WTC11 (cell line): Measurements from ENCODE around the gene TRAPPC3. TPM values are rescaled to one million over a fixed set of nuclear protein-coding genes. Genes with fewer than 3 reads are reported as not detected.
A peak's percentile ranks its signal among the peaks of the same experiment; 100 is the strongest.

Source experiments
- ATAC-seq: fragments of 200-7000 bp; cut with Tn5 transposase; 2 replicates; pipeline ENCODE4 v1.10.0; 2021; ENCODE audit warnings: mild to moderate bottlenecking, moderate library complexity
- CTCF ChIA-PET: fragments of 300-600 bp; sonication (Branson Sonifier 250); formaldehyde crosslinking; loops from one replicate; lab custom pipeline; 2021; ENCODE audit warnings: antibody characterized with exemption; lab: Charles Lee
- POLR2A ChIA-PET: fragments of 350-600 bp; sonication (Branson Sonifier 250); formaldehyde crosslinking; loops from one replicate; lab custom pipeline; 2021; ENCODE audit warnings: antibody characterized with exemption; lab: Charles Lee
- DNase-seq: peaks from one replicate; pipeline ENCODE4 v3.0.0; 2021; ENCODE audit warnings: low spot score
- H3K27ac Mint-ChIP-seq: 2 replicates; pipeline ENCODE4 v1.8.0; 2021; ENCODE audit warnings: mixed read lengths
- H3K27me3 Mint-ChIP-seq: 2 replicates; pipeline ENCODE4 v1.8.0; 2021; ENCODE audit warnings: low read depth, mild to moderate bottlenecking, moderate library complexity, mixed read lengths
- H3K36me3 Mint-ChIP-seq: 2 replicates; pipeline ENCODE4 v1.8.0; 2021; ENCODE audit warnings: mixed read lengths
- H3K4me1 Mint-ChIP-seq: 2 replicates; pipeline ENCODE4 v1.8.0; 2022; ENCODE audit warnings: mixed read lengths
- H3K4me3 Mint-ChIP-seq: 2 replicates; pipeline ENCODE4 v1.8.0; 2021; ENCODE audit warnings: mild to moderate bottlenecking, moderate library complexity, mixed read lengths
- H3K9me3 Mint-ChIP-seq: 2 replicates; pipeline ENCODE4 v1.8.0; 2021; ENCODE audit warnings: mixed read lengths
- AFF4 ChIP-seq: sonication (generic); formaldehyde crosslinking; IDR thresholded peaks from 2 replicates; pipeline ENCODE4 v1.8.1; 2023; ENCODE audit warnings: mild to moderate bottlenecking, missing genetic modification reagents, borderline replicate concordance
- ATF6 ChIP-seq: sonication (generic); formaldehyde crosslinking; IDR thresholded peaks from 2 replicates; pipeline ENCODE4 v1.8.1; 2023; ENCODE audit warnings: mild to moderate bottlenecking, missing genetic modification reagents
- CBFB ChIP-seq: sonication (generic); formaldehyde crosslinking; IDR thresholded peaks from 2 replicates; pipeline ENCODE4 v1.8.1; 2022; ENCODE audit warnings: mild to moderate bottlenecking, low read depth, missing genetic modification reagents
- E2F1 ChIP-seq: sonication (generic); formaldehyde crosslinking; IDR thresholded peaks from 2 replicates; pipeline ENCODE4 v1.8.0; 2022; ENCODE audit warnings: mild to moderate bottlenecking, missing genetic modification reagents
- EMX1 ChIP-seq: fragments of 250-450 bp; sonication (Bioruptor Pico); IDR thresholded peaks from 2 replicates; pipeline ENCODE4 v1.8.0; 2021; ENCODE audit warnings: mild to moderate bottlenecking
- FOXK1 ChIP-seq: sonication (generic); formaldehyde crosslinking; IDR thresholded peaks from 2 replicates; pipeline ENCODE4 v1.8.0; 2022; ENCODE audit warnings: mild to moderate bottlenecking, moderate library complexity, missing genetic modification reagents
- FOXP4 ChIP-seq: sonication (generic); formaldehyde crosslinking; IDR thresholded peaks from 2 replicates; pipeline ENCODE4 v1.8.0; 2022; ENCODE audit warnings: mild to moderate bottlenecking, missing genetic modification reagents
- GABPB1 ChIP-seq: sonication (generic); formaldehyde crosslinking; IDR thresholded peaks from 2 replicates; pipeline ENCODE4 v1.8.1; 2023; ENCODE audit warnings: mild to moderate bottlenecking, missing genetic modification reagents
- MYBL2 ChIP-seq: sonication (generic); formaldehyde crosslinking; IDR thresholded peaks from 2 replicates; pipeline ENCODE4 v1.8.1; 2023; ENCODE audit warnings: mild to moderate bottlenecking, moderate library complexity, missing genetic modification reagents
- NFATC4 ChIP-seq: fragments of 250-450 bp; sonication (Bioruptor Pico); IDR thresholded peaks from 2 replicates; pipeline ENCODE4 v1.9.0; 2021; ENCODE audit warnings: mild to moderate bottlenecking
- NR3C1 ChIP-seq: sonication (generic); formaldehyde crosslinking; conservative IDR thresholded peaks from 2 replicates; pipeline ENCODE4 v1.8.1; 2023; ENCODE audit warnings: low read depth, mild to moderate bottlenecking, missing genetic modification reagents
- RELA ChIP-seq: sonication (generic); formaldehyde crosslinking; IDR thresholded peaks from 2 replicates; pipeline ENCODE4 v1.8.1; 2022; ENCODE audit warnings: missing genetic modification reagents, mild to moderate bottlenecking, borderline replicate concordance
- RORB ChIP-seq: fragments of 250-450 bp; sonication (Bioruptor Pico); IDR thresholded peaks from 2 replicates; pipeline ENCODE4 v1.9.0; 2021; ENCODE audit warnings: mild to moderate bottlenecking
- SP1 ChIP-seq: sonication (generic); formaldehyde crosslinking; conservative IDR thresholded peaks from 2 replicates; pipeline ENCODE4 v1.8.1; 2022; ENCODE audit warnings: missing genetic modification reagents
- USF2 ChIP-seq: sonication (generic); formaldehyde crosslinking; IDR thresholded peaks from 2 replicates; pipeline ENCODE4 v1.8.1; 2023; ENCODE audit warnings: mild to moderate bottlenecking, missing genetic modification reagents, moderate library complexity
- ZNF232 ChIP-seq: sonication (generic); formaldehyde crosslinking; IDR thresholded peaks from 2 replicates; pipeline ENCODE4 v1.8.0; 2022; ENCODE audit warnings: mild to moderate bottlenecking, missing genetic modification reagents
- ZNF317 ChIP-seq: sonication (generic); formaldehyde crosslinking; IDR thresholded peaks from 2 replicates; pipeline ENCODE4 v1.8.1; 2023; ENCODE audit warnings: low read depth, mild to moderate bottlenecking, moderate library complexity, missing genetic modification reagents, borderline replicate concordance
- ZNF416 ChIP-seq: fragments of 250-450 bp; sonication (Bioruptor Pico); IDR thresholded peaks from 2 replicates; pipeline ENCODE4 v1.9.0; 2021; ENCODE audit warnings: mild to moderate bottlenecking, inconsistent platforms
- ZNF425 ChIP-seq: fragments of 250-450 bp; sonication (Bioruptor Pico); conservative IDR thresholded peaks from 2 replicates; pipeline ENCODE4 v1.9.0; 2021; ENCODE audit warnings: mild to moderate bottlenecking
- total RNA-seq: library from RNA; stranded (reverse); gene quantifications from 3 replicates; pipeline ENCODE4 v1.2.3, GENCODE V29; 2021

The TRAPPC3 gene
- total RNA-seq, 1 experiment from 2014 or later: 48.9 TPM

GRCh38 chr1:36183309-36183856 lies 34.1 kb upstream of the TRAPPC3 start (continued):
- TF ChIP-seq E2F1 (CRISPR knock-in tag) (no peak), ZNF317 (CRISPR knock-in tag) (no peak), ZNF416 (CRISPR knock-in tag) (no peak), SP1 (CRISPR knock-in tag) (no peak)

GRCh38 chr1:36182734-36183133 lies 33.4 kb upstream of the TRAPPC3 start:
- Mint-ChIP-seq H3K27ac (peak overlapping the region; percentile 47), H3K36me3 (peaks cover 17% of the 10 kb centered on the region), H3K4me3 (no peak overlapping the region), H3K9me3 (no peaks in the 10 kb centered on the region), H3K4me1 (peaks cover 21% of the 10 kb centered on the region), H3K27me3 (no peaks in the 10 kb centered on the region)
- ChIA-PET CTCF (interaction anchor here (0.5 to 2.2 kb wide), 17 partner anchors 10 to 1316 kb away, joined by 3 to 19 read pairs (median 4); partner anchors contain the start of genes MAP7D1, THRAP3 and TRAPPC3), POLR2A (interaction anchor here (0.7 to 1.3 kb wide), 6 partner anchors 33 to 229 kb away, joined by 3 to 10 read pairs (median 6); partner anchors contain the start of genes SH3D21 and TRAPPC3)
- TF ChIP-seq NR3C1 (CRISPR knock-in tag) (no peak), E2F1 (CRISPR knock-in tag) (no peak)
- ATAC-seq (peak; percentile 42), DNase-seq (peak; percentile 33)

GRCh38 chr1:36179220-36179600 lies 29.9 kb upstream of the TRAPPC3 start:
- Mint-ChIP-seq H3K27ac (peak overlapping the region; percentile 96), H3K4me1 (peaks cover 32% of the 10 kb centered on the region), H3K4me3 (peak overlapping the region; percentile 71), H3K27me3 (no peaks in the 10 kb centered on the region), H3K9me3 (no peaks in the 10 kb centered on the region), H3K36me3 (peaks cover 18% of the 10 kb centered on the region)
- ATAC-seq: no peak
- POLR2A ChIA-PET: interaction anchor here (0.5 to 3.0 kb wide), 10 partner anchors 9 to 345 kb away, joined by 3 to 24 read pairs (median 8); partner anchors contain the start of genes SH3D21, THRAP3 and TRAPPC3
- DNase-seq: no peak
- CTCF ChIA-PET: interaction anchor here (0.8 to 1.9 kb wide), 14 partner anchors 9 to 190 kb away, joined by 3 to 27 read pairs (median 4); partner anchors contain the start of genes MAP7D1, SH3D21, THRAP3 and TRAPPC3
- no peak for TF ChIP-seq RELA (CRISPR knock-in tag)
- TF ChIP-seq FOXP4 (CRISPR knock-in tag): no peak
- no peak for TF ChIP-seq AFF4 (CRISPR knock-in tag)
- TF ChIP-seq EMX1 (CRISPR knock-in tag): no peak
- TF ChIP-seq ZNF232: no peak
- TF ChIP-seq ATF6: no peak
- no peak for TF ChIP-seq NFATC4 (CRISPR knock-in tag)
- no peak for TF ChIP-seq CBFB (CRISPR knock-in tag)
- no peak for TF ChIP-seq USF2
- TF ChIP-seq GABPB1: no peak
- TF ChIP-seq FOXK1 (CRISPR knock-in tag): no peak
- no peak for TF ChIP-seq MYBL2 (CRISPR knock-in tag)
- TF ChIP-seq ZNF425 (CRISPR knock-in tag): no peak
- TF ChIP-seq SP1 (CRISPR knock-in tag): no peak
- no peak for TF ChIP-seq RORB
